Upper lobe of left lung (tissue), 4 donors: ENCODE results near the gene DNMT3A.

ENCODE experiments used
- CTCF ChIP-seq, 6 experiments: fragments of 450-650 bp in 4 of 6; fragments of 200-600 bp in 2 of 6; sonication (generic) in 2 of 6; IDR thresholded peaks; one replicate each; pipeline ENCODE4 v1.5.1; 2016 to 2019; ENCODE audit warnings: antibody characterized with exemption in 6 of 6
- POLR2A ChIP-seq, 4 donors: fragments of 450-650 bp; IDR thresholded peaks; one replicate each; pipeline ENCODE4 v1.5.1; 2016 to 2017; ENCODE audit warnings: antibody characterized with exemption in 4 of 4, mild to moderate bottlenecking in 2 of 4

GRCh38 chr2:25220313-25220712, 121.4 kb downstream of the DNMT3A start:
- TF ChIP-seq POLR2A (IDR thresholded peaks at IDR 0.05), result no peak
- TF ChIP-seq CTCF (IDR thresholded peaks at IDR 0.05), result no peak
